Kidney epithelial cell (primary cell): ENCODE results near the gene DEK. TPM values are rescaled to one million over a fixed set of nuclear protein-coding genes. Genes with fewer than 3 reads are reported as not detected.

ENCODE experiments used
- DNase-seq: peaks from one replicate; pipeline ENCODE4 v3.0.0-alpha.2; 2010; ENCODE audit warnings: low read depth
- H3K27me3 ChIP-seq: 2 replicates; pipeline ENCODE4 v1.6.0; 2011; ENCODE audit warnings: low read length; ENCODE audit not compliant: control insufficient read depth, insufficient read depth
- H3K36me3 ChIP-seq: 2 replicates; pipeline ENCODE4 v1.5.1; 2011; ENCODE audit warnings: low read length; ENCODE audit not compliant: control insufficient read depth, insufficient read depth
- H3K4me3 ChIP-seq: 2 replicates; pipeline ENCODE4 v1.5.1; 2011; ENCODE audit warnings: low read depth, mild to moderate bottlenecking, control low read depth, low read length
- total RNA-seq: library from RNA; depleted of rRNA; stranded (reverse); fragments of >200 nt; gene quantifications from 2 replicates; pipeline ENCODE4 v1.2.3, GENCODE V29; 2015
- TF ChIP-seq, protein P1 (sequence below): IDR thresholded peaks from 2 replicates; pipeline ENCODE4 v1.5.1; 2011; ENCODE audit warnings: mild to moderate bottlenecking, moderate library complexity, low read length, control low read depth, inconsistent platforms; ENCODE audit not compliant: insufficient read depth, poor library complexity, severe bottlenecking

Gene DEK
- total RNA-seq, 1 donor from 2014 or later = 89.4 TPM

DNA sequence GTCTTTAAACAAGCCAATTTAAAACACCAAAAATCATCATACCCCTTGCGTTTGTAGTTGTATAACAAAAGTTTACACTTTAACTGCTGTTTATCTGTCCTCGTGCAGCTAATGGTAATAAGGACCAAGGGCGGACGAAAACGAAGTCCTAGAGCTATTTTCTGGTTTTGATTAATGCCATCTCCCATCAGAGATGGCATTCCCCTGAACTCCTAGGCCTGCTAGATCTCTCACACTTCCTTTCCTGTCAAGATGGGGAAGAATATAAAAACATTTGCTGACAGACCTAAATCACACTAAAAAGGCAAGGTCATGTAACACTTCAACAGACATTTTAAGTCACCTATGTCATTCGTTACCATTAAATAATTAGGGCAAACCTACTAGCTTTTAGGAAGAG lies 9.5 kb downstream of the DEK start:
- Histone ChIP-seq H3K4me3 (no peak overlapping the region), H3K36me3 (peaks cover 2% of the 10 kb centered on the region), H3K27me3 (no peaks in the 10 kb centered on the region)
- no peak for DNase-seq
- TF ChIP-seq, protein P1, sequence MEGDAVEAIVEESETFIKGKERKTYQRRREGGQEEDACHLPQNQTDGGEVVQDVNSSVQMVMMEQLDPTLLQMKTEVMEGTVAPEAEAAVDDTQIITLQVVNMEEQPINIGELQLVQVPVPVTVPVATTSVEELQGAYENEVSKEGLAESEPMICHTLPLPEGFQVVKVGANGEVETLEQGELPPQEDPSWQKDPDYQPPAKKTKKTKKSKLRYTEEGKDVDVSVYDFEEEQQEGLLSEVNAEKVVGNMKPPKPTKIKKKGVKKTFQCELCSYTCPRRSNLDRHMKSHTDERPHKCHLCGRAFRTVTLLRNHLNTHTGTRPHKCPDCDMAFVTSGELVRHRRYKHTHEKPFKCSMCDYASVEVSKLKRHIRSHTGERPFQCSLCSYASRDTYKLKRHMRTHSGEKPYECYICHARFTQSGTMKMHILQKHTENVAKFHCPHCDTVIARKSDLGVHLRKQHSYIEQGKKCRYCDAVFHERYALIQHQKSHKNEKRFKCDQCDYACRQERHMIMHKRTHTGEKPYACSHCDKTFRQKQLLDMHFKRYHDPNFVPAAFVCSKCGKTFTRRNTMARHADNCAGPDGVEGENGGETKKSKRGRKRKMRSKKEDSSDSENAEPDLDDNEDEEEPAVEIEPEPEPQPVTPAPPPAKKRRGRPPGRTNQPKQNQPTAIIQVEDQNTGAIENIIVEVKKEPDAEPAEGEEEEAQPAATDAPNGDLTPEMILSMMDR = no peak

DNA sequence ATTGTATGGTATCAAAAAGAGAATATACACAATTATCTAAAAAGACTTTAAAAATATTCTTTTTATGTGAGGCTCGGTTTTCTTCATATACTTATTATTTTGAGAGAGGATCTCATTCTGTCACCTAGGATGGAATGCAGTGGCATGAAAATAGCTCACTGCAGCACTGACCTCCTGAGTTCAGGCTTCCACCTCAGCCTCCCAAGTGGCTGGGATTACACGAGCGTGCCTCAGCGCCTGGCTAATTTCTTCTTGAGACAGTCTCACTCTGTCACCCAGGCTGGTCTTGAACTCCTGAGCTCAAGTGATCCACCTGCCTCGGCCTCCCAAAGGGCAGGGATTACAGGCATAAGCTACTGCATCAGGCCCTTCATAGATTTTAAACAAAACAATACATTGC lies 10.7 kb downstream of the DEK start:
- no peak for DNase-seq
- TF ChIP-seq, protein P1 = no peak
- Histone ChIP-seq H3K36me3 (peaks cover 2% of the 10 kb centered on the region), H3K4me3 (no peak overlapping the region), H3K27me3 (no peaks in the 10 kb centered on the region)

DNA sequence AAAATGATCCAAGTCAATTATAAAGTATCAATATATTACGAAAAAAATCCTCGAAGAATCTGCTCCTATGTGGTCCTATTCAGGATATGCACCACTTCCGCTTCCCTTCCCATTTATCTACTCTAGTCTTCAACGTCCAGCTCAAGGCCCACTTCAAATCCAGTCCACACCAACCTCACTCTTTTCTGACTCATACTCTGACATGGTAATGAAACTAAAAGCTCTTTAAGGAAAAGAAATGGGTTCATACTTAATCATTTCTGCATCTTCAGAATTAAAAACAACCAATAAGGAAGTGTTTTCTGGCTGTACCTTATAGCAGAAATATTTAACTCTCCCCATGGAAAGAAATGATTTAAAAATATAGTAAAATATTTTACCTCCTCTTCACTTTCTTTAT lies 15.1 kb downstream of the DEK start:
- Histone ChIP-seq H3K27me3 (no peaks in the 10 kb centered on the region), H3K4me3 (no peak overlapping the region), H3K36me3 (peaks cover 2% of the 10 kb centered on the region)
- no peak for DNase-seq
- TF ChIP-seq, protein P1 = no peak

DNA sequence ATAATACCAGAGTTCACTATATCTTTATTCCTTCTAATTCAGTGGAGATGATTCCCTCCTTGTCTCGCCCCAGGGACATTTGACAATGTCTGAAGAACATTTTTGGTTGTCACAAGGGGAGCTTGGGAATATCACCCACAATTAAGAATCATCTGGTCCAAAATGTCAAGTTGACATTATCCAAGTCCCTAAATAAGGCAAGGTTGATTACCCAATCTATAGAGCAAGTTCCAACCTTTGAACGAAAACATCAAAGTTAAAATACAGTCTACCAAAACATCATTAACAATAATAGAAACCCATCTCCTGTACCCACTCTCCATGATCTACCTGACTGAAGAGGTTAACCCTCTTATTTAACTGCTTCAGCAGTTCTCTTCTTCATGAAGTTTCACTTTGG lies 15.6 kb downstream of the DEK start:
- no peak for DNase-seq
- Histone ChIP-seq H3K36me3 (peaks cover 1% of the 10 kb centered on the region), H3K27me3 (no peaks in the 10 kb centered on the region), H3K4me3 (no peak overlapping the region)
- TF ChIP-seq, protein P1 = no peak

DNA sequence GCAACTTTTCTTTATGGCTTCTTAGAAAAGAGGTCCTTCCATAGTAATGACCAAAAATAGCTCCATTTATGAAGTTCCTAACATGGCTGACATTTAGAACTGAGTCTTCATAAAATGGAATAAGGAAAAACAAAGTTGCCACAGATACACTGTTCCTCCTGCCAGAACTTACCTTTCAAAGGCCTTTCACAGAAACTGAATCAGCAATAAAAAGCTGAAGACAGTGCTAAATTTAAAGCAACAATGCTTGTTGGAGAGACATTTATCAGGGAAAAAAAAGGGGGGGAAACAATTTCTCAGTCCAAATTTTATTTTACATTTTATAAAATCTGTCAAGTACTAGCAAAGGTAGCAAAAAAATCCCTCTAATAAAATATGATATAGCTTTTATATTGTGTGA lies 17.3 kb downstream of the DEK start:
- Histone ChIP-seq H3K36me3 (no peaks in the 10 kb centered on the region), H3K27me3 (no peaks in the 10 kb centered on the region), H3K4me3 (no peak overlapping the region)
- TF ChIP-seq, protein P1 = no peak
- DNase-seq = no peak

DNA sequence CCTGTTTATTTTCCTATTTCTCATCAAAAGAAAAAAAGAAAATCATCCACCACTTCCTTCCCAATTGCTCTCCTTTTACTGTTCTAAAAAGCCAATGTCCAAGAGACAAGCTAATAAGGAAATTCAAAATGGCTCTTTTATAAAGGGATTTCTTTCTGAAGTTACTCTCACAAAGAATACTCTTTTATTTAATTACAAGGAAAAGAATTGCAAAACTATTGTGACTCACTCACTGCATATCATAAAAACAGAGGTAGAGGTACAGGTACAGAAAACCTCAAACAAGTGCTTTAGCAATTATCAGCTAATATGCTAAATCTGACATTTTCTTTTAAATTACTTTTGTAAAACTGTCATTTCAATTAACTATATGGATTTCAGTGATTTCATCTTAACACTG lies 18.1 kb downstream of the DEK start:
- no peak for DNase-seq
- H3K27me3 ChIP-seq = no peaks in the 10 kb centered on the region
- H3K4me3 ChIP-seq = no peak overlapping the region
- no peaks in the 10 kb centered on the region for H3K36me3 ChIP-seq
- TF ChIP-seq, protein P1 = no peak
